Measurements from ENCODE around the gene GALR2. TPM values are rescaled to one million over a fixed set of nuclear protein-coding genes. Genes with fewer than 3 reads are reported as not detected.
A peak's percentile ranks its signal among the peaks of the same experiment; 100 is the strongest.

Gene GALR2
- polyA plus RNA-seq (2011; rRNA removed), result 0.32 and 0.38 TPM in 2 replicates
- 1.4 and 2.4 TPM in 2 replicates for polyA plus RNA-seq (2012; cell fraction: cytosol; rRNA removed)
- 1.7 and 3.3 TPM in 2 replicates for polyA plus RNA-seq (2012; cell fraction: nucleus; rRNA removed)
- polyA plus RNA-seq (2017; fragmentation: RNase III; extraction: RNeasy Plus Mini Kit Qiagen cat#74134 plus additional on column Dnase treatment), result 0.44 to 0.60 TPM (median 0.59 TPM) in 3 replicates
- polyA minus RNA-seq (2011; rRNA and poly(A)+ RNA removed), result 0.29 and 0.92 TPM in 2 replicates

GRCh38 chr17:76074390-76075363 lies at the start of gene GALR2:
Gene GALR2, plus strand, starts transcription at chr17:76074781. Its CDS starts 103 bp downstream, at chr17:76074884.
- FAIRE-seq, result no peak
- ATAC-seq, result no peak
- Histone ChIP-seq H3K9me3 (no peaks in the 10 kb centered on the region), H3K4me3 (peak within 1 kb of the TSS; percentile 39), H3K27ac (peak within 1 kb of the TSS in 1 of 2 experiments; percentile 9; a peak in 2 of 6 replicates), H3K4me2 (peak within 1 kb of the TSS; percentile 91), H3K4me1 (peaks cover 33% of the 10 kb centered on the region)
- TF ChIP-seq ESRRA (IDR thresholded peaks at IDR 0.05; ENCODE audit: borderline replicate concordance, low read length), result no peak
- peak; percentile 32; the same call in 1 of the 2 replicates for TF ChIP-seq E2F6 (IDR thresholded peaks at IDR 0.05; ENCODE audit: borderline replicate concordance, low read depth)
- POLR2A ChIA-PET, result no interaction called here
- DNase-seq (ENCODE audit: low read depth in 1 of 2, low spot score in 1 of 2), result peak in 1 of 2 experiments; percentile 30
- 40% methylated on average over 56 of the region's 92 CpGs for WGBS (ENCODE audit: missing lambda C conversion rate)
- CTCF ChIA-PET, result interaction anchor here (0.8 to 3.1 kb wide), 10 partner anchors 11 to 71 kb away, joined by 3 to 16 read pairs (median 4); no protein-coding TSS in a partner anchor

- Histone ChIP-seq H3K4me1 (peaks cover 29% of the 10 kb centered on the region), H3K4me3 (no peak overlapping the region), H3K9me3 (no peaks in the 10 kb centered on the region), H3K27ac (no peak overlapping the region), H3K4me2 (no peak overlapping the region)
- ChIA-PET POLR2A (no interaction called here), CTCF (interaction anchor here (0.8 to 23.8 kb wide), 5 partner anchors 12 to 254 kb away, joined by 3 to 357 read pairs (median 4); no protein-coding TSS in a partner anchor)
- WGBS (ENCODE audit: missing lambda C conversion rate), result 90% methylated on average over 12 of the region's 12 CpGs
- TF ChIP-seq FOSB (CRISPR knock-in tag; IDR thresholded peaks at IDR 0.05) (no peak), ELK1 (IDR thresholded peaks at IDR 0.05; ENCODE audit: low read depth, low read length) (no peak), KDM5A (IDR thresholded peaks at IDR 0.05) (no peak), ZC3H11A (IDR thresholded peaks at IDR 0.05) (no peak), RCOR1 (IDR thresholded peaks at IDR 0.05; ENCODE audit: low read depth, low read length) (no peak), KDM1A (IDR thresholded peaks at IDR 0.05; ENCODE audit: low read depth) (no peak), BHLHE40 (IDR thresholded peaks at IDR 0.05; ENCODE audit: low read depth, low read length) (no peak), HOXA7 (CRISPR knock-in tag; IDR thresholded peaks at IDR 0.05) (no peak), NR3C1 (IDR thresholded peaks at IDR 0.05) (no peak), MAZ (IDR thresholded peaks at IDR 0.05; ENCODE audit: borderline replicate concordance, low read depth, low read length) (no peak), HES2 (IDR thresholded peaks at IDR 0.05) (no peak)
- DNase-seq (ENCODE audit: low read depth in 1 of 2, low spot score in 1 of 2) (no peak), FAIRE-seq (no peak), ATAC-seq (no peak)
Observed at GRCh38 chr17:76025294-76025693, 49.3 kb upstream of the GALR2 start.

GRCh38 chr17:76026714-76027158 lies 47.8 kb upstream of the GALR2 start:
- ChIA-PET CTCF (interaction anchor here (1.0 to 23.8 kb wide), 6 partner anchors 14 to 273 kb away, joined by 3 to 357 read pairs (median 4); no protein-coding TSS in a partner anchor), POLR2A (no interaction called here)
- DNase-seq (ENCODE audit: low read depth in 1 of 2, low spot score in 1 of 2) (peak in 1 of 2 experiments; percentile 53), ATAC-seq (peak; percentile 79 to 85), FAIRE-seq (no peak)
- 2% methylated on average over 10 of the region's 15 CpGs for WGBS (ENCODE audit: missing lambda C conversion rate)
- H3K9me3 ChIP-seq, result no peaks in the 10 kb centered on the region
- H3K27ac ChIP-seq, result peak overlapping the region; percentile 93
- peaks cover 29% of the 10 kb centered on the region for H3K4me1 ChIP-seq
- H3K4me3 ChIP-seq, result peak overlapping the region; percentile 74
- TF ChIP-seq PBX3 (IDR thresholded peaks at IDR 0.05) (no peak), SMC3 (IDR thresholded peaks at IDR 0.05) (peak; percentile 63), E2F6 (IDR thresholded peaks at IDR 0.05; ENCODE audit: borderline replicate concordance, low read depth) (0 out of 2 replicates have a peak, but pooled peaks have one; percentile 14), RAD21 (conservative IDR thresholded peaks at IDR 0.05 in 1 of 2, IDR thresholded peaks at IDR 0.05 in 1 of 2) (peak in 1 of 2 experiments; percentile 31; a peak in 1 of 5 replicates), MAX (IDR thresholded peaks at IDR 0.05) (0 out of 2 replicates have a peak, but pooled peaks have one; percentile 5), CTCF (IDR thresholded peaks at IDR 0.05) (peak; percentile 42), NPAS2 (CRISPR knock-in tag; IDR thresholded peaks at IDR 0.05; ENCODE audit: borderline replicate concordance) (no peak)
- peak overlapping the region; percentile 93 for H3K4me2 ChIP-seq

All from A549 (cell line).